GM12864 (cell line): Measurements from ENCODE around the gene PPP2R5C.

Experiments
- DNase-seq: peaks from one replicate; pipeline ENCODE4 v3.0.0-alpha.2; 2011; ENCODE audit warnings: low read depth
- H3K4me3 ChIP-seq: 2 replicates; pipeline ENCODE4 v1.5.1; 2011; ENCODE audit warnings: mild to moderate bottlenecking, low read depth, low read length, control low read depth
- CTCF ChIP-seq: IDR thresholded peaks from 2 replicates; pipeline ENCODE4 v1.5.1; 2011; ENCODE audit warnings: low read depth, mild to moderate bottlenecking, moderate library complexity, low read length, control low read depth, inconsistent platforms; ENCODE audit errors: missing control alignments

The PPP2R5C gene

DNA sequence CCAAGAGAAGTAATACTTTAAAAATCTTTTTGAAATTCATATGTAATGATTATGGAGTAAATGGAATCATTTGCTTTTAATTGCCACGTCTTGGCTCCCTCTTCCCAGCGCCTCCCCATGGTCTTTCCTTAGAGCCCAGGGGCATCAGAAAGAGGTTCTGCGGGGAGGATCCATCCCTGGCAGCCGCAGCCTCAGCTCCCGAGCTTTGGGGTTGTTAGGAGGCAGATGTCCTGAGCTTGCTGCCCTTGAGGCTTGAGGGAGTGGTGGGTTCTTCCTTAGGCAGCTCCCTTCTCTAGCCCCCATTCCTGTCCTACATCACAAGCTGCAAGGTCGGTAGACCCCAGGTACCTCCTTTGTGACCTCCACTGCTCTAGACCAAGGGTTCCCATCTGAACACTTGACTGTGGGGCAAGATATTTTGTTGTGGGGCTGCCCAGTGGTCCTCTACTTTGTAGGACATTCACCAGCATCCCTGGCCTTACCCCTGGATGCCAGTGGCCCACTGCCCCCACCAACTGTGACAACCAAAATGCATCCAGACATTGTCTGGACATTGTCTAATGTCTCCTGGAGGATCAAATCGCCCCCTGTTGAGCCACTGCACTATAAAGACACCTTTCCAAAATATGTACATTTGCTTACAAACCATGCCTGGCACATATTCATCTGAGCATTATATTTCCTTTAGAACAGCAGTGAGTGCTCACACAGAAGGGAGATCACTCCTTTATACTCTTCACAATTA lies 6.3 kb downstream of the PPP2R5C start:
- DNase-seq: no peak
- TF ChIP-seq CTCF: no peak
- no peak overlapping the region for H3K4me3 ChIP-seq

- TF ChIP-seq CTCF: no peak
- H3K4me3 ChIP-seq: no peak overlapping the region
These were observed 8.7 kb downstream of the PPP2R5C start for GRCh38 chr14:101770183-101770582.

DNA sequence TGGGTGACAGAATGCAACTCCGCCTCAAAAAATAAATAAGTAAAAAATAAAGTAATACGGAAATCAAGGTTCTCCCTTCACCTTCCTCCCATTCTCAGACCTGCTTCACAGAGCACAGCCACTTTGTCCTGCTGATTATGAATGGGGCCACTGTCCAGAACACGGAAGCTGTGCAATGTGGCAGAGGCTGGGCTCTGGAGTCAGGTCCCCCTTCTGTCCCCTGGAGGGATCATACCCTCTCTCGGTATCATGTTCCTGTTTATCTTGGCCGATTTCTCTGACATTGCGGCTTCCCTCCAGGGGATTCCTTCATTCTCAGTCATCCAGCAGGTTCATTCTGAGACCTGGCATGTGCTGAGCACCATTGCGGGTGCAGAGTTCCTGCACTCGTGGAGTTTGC lies 11.3 kb downstream of the PPP2R5C start:
- no peak overlapping the region for H3K4me3 ChIP-seq
- DNase-seq: no peak
- no peak for TF ChIP-seq CTCF

More at GRCh38 chr14:101770183-101770582, 8.7 kb downstream of the PPP2R5C start:
- no peak for DNase-seq

DNA sequence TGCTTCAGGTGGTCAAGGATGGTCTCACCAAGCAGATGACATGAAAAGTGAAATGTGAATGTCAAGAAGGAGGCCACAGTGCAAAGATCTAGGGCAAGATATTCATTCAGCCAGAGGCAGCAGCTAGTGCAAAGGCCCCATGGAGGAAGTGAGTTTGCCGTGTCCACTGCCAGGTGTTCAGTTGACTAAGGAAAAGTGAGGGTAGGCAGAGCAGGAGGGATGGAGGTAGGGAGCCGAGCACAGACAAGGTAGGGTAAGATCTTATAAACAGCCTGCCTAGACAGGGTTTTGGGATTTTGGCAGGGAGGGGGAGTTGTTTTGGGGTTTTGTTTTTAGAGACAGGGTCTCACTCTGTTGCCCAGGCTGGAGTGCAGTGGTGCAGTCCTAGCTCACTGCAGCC lies 11.9 kb downstream of the PPP2R5C start:
- DNase-seq: no peak
- no peak for TF ChIP-seq CTCF
- no peak overlapping the region for H3K4me3 ChIP-seq

GRCh38 chr14:101774006-101774795 lies 12.7 kb downstream of the PPP2R5C start:
- DNase-seq: no peak
- no peak for TF ChIP-seq CTCF
- H3K4me3 ChIP-seq: no peak overlapping the region

- no peak for DNase-seq
- no peak overlapping the region for H3K4me3 ChIP-seq
- TF ChIP-seq CTCF: no peak
These were observed 13.3 kb downstream of the PPP2R5C start for GRCh38 chr14:101774814-101775213.
